Endothelial cell (in vitro differentiated cells): ENCODE results near the gene GSTA1. TPM values are rescaled to one million over a fixed set of nuclear protein-coding genes. Genes with fewer than 3 reads are reported as not detected.
"Not testable (repeated sequence)": the region's sequence is repeated elsewhere in the genome, so short reads cannot be mapped to it uniquely, and the experiment has no call there.

Experiments used
- DNase-seq: peaks from one replicate; pipeline ENCODE4 v3.0.0; 2021; ENCODE audit warnings: low spot score
- H3K27ac Mint-ChIP-seq: one replicate; pipeline ENCODE4 v1.8.0; 2021; ENCODE audit warnings: mixed read lengths, inconsistent platforms; ENCODE audit not compliant: unreplicated experiment
- H3K27me3 Mint-ChIP-seq: one replicate; pipeline ENCODE4 v1.8.0; 2021; ENCODE audit warnings: mild to moderate bottlenecking, moderate library complexity, mixed read lengths, inconsistent platforms; ENCODE audit not compliant: unreplicated experiment
- H3K36me3 Mint-ChIP-seq: one replicate; pipeline ENCODE4 v1.8.0; 2021; ENCODE audit warnings: mild to moderate bottlenecking, low read depth, mixed read lengths, inconsistent platforms; ENCODE audit not compliant: unreplicated experiment
- H3K4me1 Mint-ChIP-seq: one replicate; pipeline ENCODE4 v1.8.0; 2021; ENCODE audit warnings: mild to moderate bottlenecking, mixed read lengths, inconsistent platforms; ENCODE audit not compliant: unreplicated experiment
- H3K4me3 Mint-ChIP-seq: one replicate; pipeline ENCODE4 v1.8.0; 2021; ENCODE audit warnings: mild to moderate bottlenecking, mixed read lengths, inconsistent platforms; ENCODE audit not compliant: unreplicated experiment
- H3K9me3 Mint-ChIP-seq: one replicate; pipeline ENCODE4 v1.8.0; 2021; ENCODE audit warnings: mixed read lengths, inconsistent platforms; ENCODE audit not compliant: unreplicated experiment
- total RNA-seq: library from RNA; stranded (reverse); fragmentation: NEBNext Ultra II Directional; extraction: Animal tissue kit (Norgen Biotek cat#: 25700); gene quantifications from one replicate; pipeline ENCODE4 v1.2.1, GENCODE V29; 2021; ENCODE audit not compliant: unreplicated experiment
- TF ChIP-seq, protein P1 (sequence below): fragments of 200-600 bp; sonication (generic); IDR thresholded peaks from one replicate; pipeline ENCODE4 v1.5.0; 2021; ENCODE audit warnings: antibody characterized with exemption; ENCODE audit not compliant: unreplicated experiment

Gene GSTA1
- total RNA-seq, 1 donor from 2014 or later: 1.1 TPM

DNA sequence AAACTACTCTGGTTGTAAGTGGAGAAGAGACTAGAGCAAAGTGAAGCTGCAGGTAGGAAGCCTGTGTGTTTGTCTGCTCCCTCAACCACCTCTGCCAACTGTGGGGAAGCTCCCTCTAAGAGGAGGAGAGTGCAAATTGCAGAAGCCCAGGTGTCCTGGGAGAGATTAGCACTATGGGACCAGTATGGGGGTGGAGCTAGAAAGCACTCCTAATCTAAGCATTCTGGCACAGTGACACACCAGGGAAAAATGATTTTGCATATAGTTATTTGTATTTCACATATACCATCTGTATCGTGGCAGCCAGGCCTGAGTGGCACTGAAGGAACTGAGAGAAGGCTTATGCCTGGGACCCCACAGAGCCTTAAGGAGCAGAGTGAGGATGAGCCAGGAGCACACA lies 12.8 kb downstream of the GSTA1 start:
- no peak overlapping the region for H3K27ac Mint-ChIP-seq
- peaks cover 3% of the 10 kb centered on the region for H3K27me3 Mint-ChIP-seq
- no peak for DNase-seq
- no peak overlapping the region for H3K4me3 Mint-ChIP-seq
- peaks cover 5% of the 10 kb centered on the region for H3K36me3 Mint-ChIP-seq
- TF ChIP-seq, protein P1, sequence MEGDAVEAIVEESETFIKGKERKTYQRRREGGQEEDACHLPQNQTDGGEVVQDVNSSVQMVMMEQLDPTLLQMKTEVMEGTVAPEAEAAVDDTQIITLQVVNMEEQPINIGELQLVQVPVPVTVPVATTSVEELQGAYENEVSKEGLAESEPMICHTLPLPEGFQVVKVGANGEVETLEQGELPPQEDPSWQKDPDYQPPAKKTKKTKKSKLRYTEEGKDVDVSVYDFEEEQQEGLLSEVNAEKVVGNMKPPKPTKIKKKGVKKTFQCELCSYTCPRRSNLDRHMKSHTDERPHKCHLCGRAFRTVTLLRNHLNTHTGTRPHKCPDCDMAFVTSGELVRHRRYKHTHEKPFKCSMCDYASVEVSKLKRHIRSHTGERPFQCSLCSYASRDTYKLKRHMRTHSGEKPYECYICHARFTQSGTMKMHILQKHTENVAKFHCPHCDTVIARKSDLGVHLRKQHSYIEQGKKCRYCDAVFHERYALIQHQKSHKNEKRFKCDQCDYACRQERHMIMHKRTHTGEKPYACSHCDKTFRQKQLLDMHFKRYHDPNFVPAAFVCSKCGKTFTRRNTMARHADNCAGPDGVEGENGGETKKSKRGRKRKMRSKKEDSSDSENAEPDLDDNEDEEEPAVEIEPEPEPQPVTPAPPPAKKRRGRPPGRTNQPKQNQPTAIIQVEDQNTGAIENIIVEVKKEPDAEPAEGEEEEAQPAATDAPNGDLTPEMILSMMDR: no peak
- H3K9me3 Mint-ChIP-seq: peaks cover 5% of the 10 kb centered on the region
- H3K4me1 Mint-ChIP-seq: no peaks in the 10 kb centered on the region

DNA sequence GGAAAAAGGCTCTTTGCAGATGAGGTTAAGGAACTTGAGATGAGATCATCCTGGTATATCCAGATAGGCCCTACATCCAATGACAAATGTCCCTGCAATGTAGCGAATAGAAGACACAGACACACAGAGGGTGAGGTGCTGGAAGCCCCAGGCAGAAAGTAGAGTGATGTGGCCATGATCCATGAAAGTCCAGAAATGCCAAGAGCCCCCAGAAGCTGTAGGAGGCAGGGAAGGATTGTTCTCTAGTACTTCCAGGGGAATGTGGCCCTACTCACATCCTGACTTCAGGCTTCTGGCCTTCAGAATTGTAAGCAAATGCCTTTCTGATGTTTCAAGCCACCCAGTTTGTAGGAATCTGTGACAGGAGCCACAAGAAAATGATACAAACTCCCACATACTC lies 14.0 kb downstream of the GSTA1 start:
- not testable (repeated sequence) for H3K36me3 Mint-ChIP-seq, H3K4me1 Mint-ChIP-seq, DNase-seq, H3K9me3 Mint-ChIP-seq, H3K27ac Mint-ChIP-seq, H3K27me3 Mint-ChIP-seq, H3K4me3 Mint-ChIP-seq

DNA sequence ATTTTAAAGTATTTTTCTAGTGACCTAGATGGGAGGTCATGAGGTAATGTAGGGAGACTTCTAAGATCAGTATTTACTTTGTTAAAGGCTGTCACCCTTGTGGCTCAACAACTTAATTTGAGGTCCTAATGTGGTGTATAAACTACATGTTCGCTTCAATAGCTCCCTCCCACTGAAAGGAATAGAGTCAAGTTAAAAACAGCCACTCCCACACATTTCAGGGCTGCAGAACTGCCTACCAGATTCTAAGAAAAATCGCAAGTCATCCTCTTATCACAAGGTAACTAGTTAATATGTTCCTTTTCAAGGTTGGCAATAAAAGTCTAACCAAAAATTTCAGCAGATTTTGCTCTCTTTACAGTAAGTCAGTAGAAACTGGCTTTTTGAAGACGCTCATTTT lies 15.1 kb downstream of the GSTA1 start:
- DNase-seq: no peak
- H3K4me3 Mint-ChIP-seq: no peak overlapping the region
- H3K36me3 Mint-ChIP-seq: peaks cover 5% of the 10 kb centered on the region
- no peak overlapping the region for H3K27ac Mint-ChIP-seq
- H3K9me3 Mint-ChIP-seq: peaks cover 5% of the 10 kb centered on the region
- no peaks in the 10 kb centered on the region for H3K4me1 Mint-ChIP-seq
- TF ChIP-seq, protein P1: no peak
- peaks cover 3% of the 10 kb centered on the region for H3K27me3 Mint-ChIP-seq

DNA sequence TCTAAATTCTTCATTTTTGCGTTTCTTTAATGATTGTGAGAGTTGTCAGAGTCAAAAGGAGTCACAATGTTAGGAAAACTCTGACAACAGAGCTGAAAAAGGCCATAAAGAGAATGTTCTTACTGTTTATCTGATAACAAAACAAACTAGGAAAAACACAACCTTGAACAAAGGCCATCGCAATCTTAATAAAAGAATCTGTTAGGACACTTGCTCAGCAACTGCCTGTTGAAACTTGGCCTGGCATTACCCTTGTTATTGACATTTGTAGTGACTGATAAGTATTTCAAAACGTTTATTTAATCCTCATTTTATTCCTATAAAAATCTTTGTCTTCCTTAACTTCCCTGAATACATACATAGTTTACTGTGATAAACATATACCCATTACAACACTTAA lies 15.7 kb downstream of the GSTA1 start:
- TF ChIP-seq, protein P1: no peak

DNA sequence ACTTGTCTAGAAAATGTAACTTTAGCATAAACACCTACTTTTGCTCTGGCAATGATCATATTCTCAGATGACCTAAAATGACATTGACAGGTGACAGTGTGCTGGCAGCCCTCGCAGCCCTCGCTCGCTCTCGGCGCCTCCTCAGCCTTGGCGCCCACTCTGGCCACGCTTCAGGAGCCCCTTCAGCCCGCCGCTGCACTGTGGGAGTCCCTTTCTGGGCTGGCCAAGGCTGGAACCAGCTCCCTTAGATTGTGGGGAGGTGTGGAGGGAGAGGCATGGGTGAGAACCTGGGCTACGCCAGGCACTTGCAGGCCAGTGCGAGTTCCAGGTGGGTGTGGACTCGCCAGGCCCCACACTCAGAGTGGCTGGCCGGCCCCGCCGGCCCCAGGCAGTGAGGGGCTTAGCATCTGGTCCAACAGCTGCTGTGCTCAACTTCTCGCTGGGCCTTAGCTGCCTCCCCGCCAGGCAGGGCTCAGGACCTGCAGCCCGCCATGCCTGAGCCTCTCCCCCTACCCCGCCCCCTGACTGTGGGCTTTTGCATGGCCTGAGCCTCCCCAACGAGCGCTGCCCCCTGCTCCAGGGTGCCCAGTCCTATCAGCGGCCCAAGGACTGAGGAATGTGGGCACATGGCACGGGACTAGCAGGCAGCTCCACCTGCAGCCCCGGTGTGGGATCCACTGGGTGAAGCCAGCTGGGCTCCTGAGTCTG lies 17.2 kb downstream of the GSTA1 start:
- no peak overlapping the region for H3K4me3 Mint-ChIP-seq
- no peak overlapping the region for H3K27ac Mint-ChIP-seq
- no peaks in the 10 kb centered on the region for H3K9me3 Mint-ChIP-seq
- H3K36me3 Mint-ChIP-seq: no peaks in the 10 kb centered on the region
- TF ChIP-seq, protein P1: no peak
- no peak for DNase-seq
- H3K27me3 Mint-ChIP-seq: no peaks in the 10 kb centered on the region
- no peaks in the 10 kb centered on the region for H3K4me1 Mint-ChIP-seq

More for the DNA sequence above, 15.7 kb downstream of the GSTA1 start:
- no peaks in the 10 kb centered on the region for H3K4me1 Mint-ChIP-seq
- H3K36me3 Mint-ChIP-seq: peaks cover 5% of the 10 kb centered on the region
- no peak for DNase-seq
- no peaks in the 10 kb centered on the region for H3K27me3 Mint-ChIP-seq
- H3K4me3 Mint-ChIP-seq: no peak overlapping the region
- H3K9me3 Mint-ChIP-seq: no peaks in the 10 kb centered on the region
- H3K27ac Mint-ChIP-seq: no peak overlapping the region

DNA sequence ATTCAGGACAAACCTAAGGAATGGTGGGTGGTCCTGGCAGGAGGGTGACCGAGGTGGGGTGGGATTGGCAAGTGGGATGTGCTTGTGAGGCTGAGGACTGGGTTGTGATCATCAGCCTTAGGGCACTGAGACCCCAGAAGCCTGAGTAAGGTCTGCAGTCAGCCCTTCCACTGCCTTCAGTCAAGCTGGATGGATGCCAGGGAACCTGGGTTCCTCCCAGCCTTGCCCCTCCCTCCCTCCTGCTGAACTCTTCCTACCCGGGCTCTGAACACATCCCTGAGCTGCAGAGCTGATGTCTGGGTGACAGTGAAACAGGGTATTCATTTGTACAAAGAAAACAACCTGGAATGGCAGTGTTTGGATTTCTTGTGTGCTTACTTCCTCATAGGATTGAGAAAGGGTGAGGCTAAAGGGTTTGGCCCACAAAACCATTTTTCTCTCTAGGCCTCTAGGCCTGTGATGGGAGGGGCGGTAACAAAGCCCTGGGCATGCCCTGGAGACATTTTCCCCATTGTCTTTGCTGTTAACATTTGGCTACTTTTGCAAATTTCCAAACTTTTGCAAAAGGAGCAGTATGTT lies 20.8 kb downstream of the GSTA1 start:
- H3K4me1 Mint-ChIP-seq, DNase-seq, H3K27me3 Mint-ChIP-seq, H3K4me3 Mint-ChIP-seq, H3K27ac Mint-ChIP-seq, H3K36me3 Mint-ChIP-seq, H3K9me3 Mint-ChIP-seq: not testable (repeated sequence)

DNA sequence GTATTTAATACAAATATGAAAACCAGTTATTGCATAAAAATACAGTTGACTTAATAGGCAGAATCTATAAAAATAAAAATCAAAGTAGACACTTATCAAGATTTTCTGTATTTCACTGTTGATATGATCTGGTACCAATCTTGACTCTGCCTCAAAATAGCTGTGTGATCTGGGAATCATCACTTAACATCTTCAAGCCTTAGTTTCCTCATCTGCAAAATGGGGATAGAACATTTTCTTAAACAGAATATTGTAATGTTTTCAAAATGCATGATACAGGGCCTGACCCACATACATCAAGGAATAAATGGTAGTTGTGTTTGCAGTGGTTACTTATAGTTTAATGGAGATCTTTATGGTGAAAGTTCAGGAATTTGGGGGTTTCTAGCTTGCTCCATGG lies 21.4 kb downstream of the GSTA1 start:
- DNase-seq, H3K36me3 Mint-ChIP-seq, H3K27ac Mint-ChIP-seq, H3K4me1 Mint-ChIP-seq, H3K9me3 Mint-ChIP-seq, H3K4me3 Mint-ChIP-seq, H3K27me3 Mint-ChIP-seq: not testable (repeated sequence)
